K562 (cell line): ENCODE results near the gene VIPR1. TPM values are rescaled to one million over a fixed set of nuclear protein-coding genes. Genes with fewer than 3 reads are reported as not detected.

ENCODE experiments used
- ATAC-seq: fragments of 200-7000 bp; cut with Tn5 transposase; 3 replicates; pipeline ENCODE4 v1.9.1; 2020; ENCODE audit warnings: moderate library complexity
- BruUV-seq: library from RNA; stranded (reverse); fragments of 400-500 nt; replicated peaks from 2 replicates; lab custom pipeline; 2021; lab: Mats Ljungman, UMichigan
- CTCF ChIA-PET: fragments of 300-600 bp; formaldehyde crosslinking; extraction: SDS; loops from one replicate; lab custom pipeline; 2021; ENCODE audit warnings: low intra/inter-chr PET ratio; lab: Yijun Ruan, JAX
- POLR2A ChIA-PET: fragments of 300-600, 350-650 bp; sonication (Branson Sonifier 250); formaldehyde crosslinking; extraction: SDS; loops from one replicate; lab custom pipeline; 2021; ENCODE audit warnings: antibody characterized with exemption, inconsistent platforms; lab: Yijun Ruan, JAX
- DNase-seq, 4 experiments: peaks; one replicate each; pipeline versions ENCODE4 v3.0.0 to v3.0.0-alpha.2; 2011 to 2018; ENCODE audit warnings: low spot score in 3 of 4, mixed read lengths in 3 of 4; ENCODE audit errors: extremely low read depth in 1 of 4
- FAIRE-seq: peaks from 2 replicates; lab custom pipeline; 2011; peaks lifted over from hg19 to GRCh38; lab: Jason Lieb, UNC
- H2AFZ ChIP-seq: 2 replicates; pipeline ENCODE4 v1.6.0; 2011; ENCODE audit warnings: low read depth, low read length, control low read depth, inconsistent platforms
- H3K27ac ChIP-seq: fragments of 200-600 bp; 3 replicates; pipeline ENCODE4 v1.8.0; 2011; ENCODE audit warnings: low read depth, mild to moderate bottlenecking, control low read depth, inconsistent platforms, low read length, moderate library complexity, mixed read lengths; ENCODE audit errors: extremely low read depth
- H3K27me3 ChIP-seq, 2 experiments: fragments of 300-600 bp in 1 of 2; 2 replicates in 1 of 2; 3 replicates in 1 of 2; pipeline versions ENCODE4 v1.6.0 to v1.8.0; 2011; ENCODE audit warnings: inconsistent platforms in 2 of 2, low read length in 2 of 2, mild to moderate bottlenecking in 1 of 2, mixed read lengths in 1 of 2, moderate library complexity in 1 of 2; ENCODE audit not compliant: control insufficient read depth in 2 of 2, insufficient read depth in 2 of 2
- H3K36me3 ChIP-seq: fragments of 300-600 bp; 3 replicates; pipeline ENCODE4 v1.8.0; 2011; ENCODE audit warnings: mild to moderate bottlenecking, low read length, inconsistent platforms; ENCODE audit not compliant: control insufficient read depth, insufficient read depth
- H3K4me1 ChIP-seq, 2 experiments: fragments of 200-600 bp in 1 of 2; replicated peaks in 1 of 2; 2 replicates in 1 of 2; 3 replicates in 1 of 2; pipeline versions ENCODE4 v1.5.1 to v1.8.0; 2011; ENCODE audit warnings: inconsistent platforms in 2 of 2, low read length in 2 of 2, mild to moderate bottlenecking in 1 of 2, mixed read lengths in 1 of 2, moderate library complexity in 1 of 2; ENCODE audit not compliant: control insufficient read depth in 2 of 2, insufficient read depth in 2 of 2
- H3K4me2 ChIP-seq: 2 replicates; pipeline ENCODE4 v1.6.1; 2011; ENCODE audit warnings: low read length, control low read depth, inconsistent platforms, mixed read lengths; ENCODE audit not compliant: insufficient read depth
- H3K4me3 ChIP-seq: fragments of 200-600 bp; sonication (generic), shearing (Covaris generic); 2 replicates; pipeline ENCODE4 v1.5.1; 2016; ENCODE audit warnings: control low read depth, inconsistent platforms
- H3K79me2 ChIP-seq: fragments of 200-600 bp; 3 replicates; pipeline ENCODE4 v1.8.0; 2011; ENCODE audit warnings: low read length, inconsistent platforms; ENCODE audit not compliant: control insufficient read depth, insufficient read depth
- H3K9ac ChIP-seq, 2 experiments: 2 replicates each; pipeline versions ENCODE4 v1.6.0 to v1.6.1; 2011; ENCODE audit warnings: low read depth in 2 of 2, low read length in 2 of 2, control low read depth in 1 of 2, inconsistent platforms in 1 of 2, mild to moderate bottlenecking in 1 of 2, mixed read lengths in 1 of 2; ENCODE audit not compliant: insufficient read depth in 1 of 2
- H3K9me1 ChIP-seq: one replicate; pipeline ENCODE4 v1.6.0; 2011; ENCODE audit warnings: inconsistent platforms, mild to moderate bottlenecking, low read length, moderate library complexity; ENCODE audit not compliant: control insufficient read depth, insufficient read depth
- H3K9me3 ChIP-seq: replicated peaks from 2 replicates; pipeline ENCODE4 v1.5.1; 2011; ENCODE audit warnings: low read depth, low read length, inconsistent platforms; ENCODE audit not compliant: control insufficient read depth, insufficient read depth
- H4K20me1 ChIP-seq: replicated peaks from 2 replicates; pipeline ENCODE4 v1.6.1; 2011; ENCODE audit warnings: low read length, inconsistent platforms, mixed read lengths; ENCODE audit not compliant: control insufficient read depth, insufficient read depth
- BCOR ChIP-seq: fragments of 450-650 bp; IDR thresholded peaks from 2 replicates; pipeline ENCODE4 v1.6.1; 2016
- CBX5 ChIP-seq: IDR thresholded peaks from 2 replicates; pipeline ENCODE4 v1.6.1; 2014; ENCODE audit warnings: low read depth, borderline replicate concordance
- CCAR2 ChIP-seq: fragments of 200-400 bp; formaldehyde crosslinking; IDR thresholded peaks from 2 replicates; pipeline ENCODE4 v1.6.1; 2017; ENCODE audit warnings: mild to moderate bottlenecking, low read depth, low read length
- CREB3 ChIP-seq: fragments of 450-650 bp; conservative IDR thresholded peaks from 2 replicates; pipeline ENCODE4 v1.6.1; 2016; ENCODE audit warnings: missing genetic modification characterization, low read depth, mild to moderate bottlenecking, missing compliant biosample characterization, moderate library complexity
- SRSF9 ChIP-seq: fragments of 200-400 bp; formaldehyde crosslinking; IDR thresholded peaks from 2 replicates; pipeline ENCODE4 v1.6.1; 2017; ENCODE audit warnings: low read depth, low read length, borderline replicate concordance
- WGBS: fragments of 100-300 bp; shearing (Covaris generic); methylation state at CpG from one replicate; pipeline ENCODE4 v1.1.6; 2016; ENCODE audit warnings: low coverage, mixed read lengths; ENCODE audit not compliant: insufficient coverage; ENCODE audit errors: missing lambda C conversion rate; 5-methylcytosine and 5-hydroxymethylcytosine counted together
- in situ Hi-C: fragments of 300-500 bp; cut with MboI; formaldehyde crosslinking; loops from 4 replicates; pipeline ENCODE4 v1.15.0; 2018; ENCODE audit warnings: inconsistent platforms, mixed read lengths
- intact Hi-C: fragments of 100-400 bp; cut with micrococcal nuclease; formaldehyde crosslinking; loops from 2 replicates; pipeline ENCODE4 v1.14.2; 2022
- polyA plus RNA-seq, 8 experiments: library from polyadenylated mRNA; depleted of rRNA in 4 of 8; stranded (reverse) in 5 of 8; unstranded in 3 of 8; fragments of >200 nt; fragmentation: Nextera tagmentation in 2 of 8; fragmentation: Illumina TruSeq in 1 of 8; extraction: Ambion mirVana in 2 of 8; extraction: Trizol in 1 of 8; gene quantifications; 2 replicates each; pipeline versions ENCODE4 v1.2.1 to v1.2.3, GENCODE V29; 2011 to 2014; ENCODE audit warnings: inconsistent platforms in 1 of 8, missing spikeins in 1 of 8
- total RNA-seq, 7 experiments: library from RNA; depleted of rRNA in 6 of 7; stranded (reverse); fragments of >200 nt in 6 of 7; fragmentation: Illumina TruSeq in 2 of 7; extraction: Trizol in 2 of 7; gene quantifications; 2 replicates each; pipeline versions ENCODE4 v1.2.1 to v1.2.3, GENCODE V29; 2011 to 2021; ENCODE audit warnings: low replicate concordance in 1 of 7
- TF ChIP-seq, protein P1 (sequence below): fragments of 150-350 bp; IDR thresholded peaks from 2 replicates; pipeline ENCODE4 v1.6.1; 2014; ENCODE audit warnings: low read depth, mild to moderate bottlenecking, low read length, borderline replicate concordance

VIPR1 gene
- total and polyA plus RNA-seq, 9 of the 15 experiments (the other 6 are each of a cell fraction or from before 2014, with no cell fraction given): 0.04 to 0.38 (median 0.12) TPM; not detected in 3

- TF ChIP-seq, protein P1, sequence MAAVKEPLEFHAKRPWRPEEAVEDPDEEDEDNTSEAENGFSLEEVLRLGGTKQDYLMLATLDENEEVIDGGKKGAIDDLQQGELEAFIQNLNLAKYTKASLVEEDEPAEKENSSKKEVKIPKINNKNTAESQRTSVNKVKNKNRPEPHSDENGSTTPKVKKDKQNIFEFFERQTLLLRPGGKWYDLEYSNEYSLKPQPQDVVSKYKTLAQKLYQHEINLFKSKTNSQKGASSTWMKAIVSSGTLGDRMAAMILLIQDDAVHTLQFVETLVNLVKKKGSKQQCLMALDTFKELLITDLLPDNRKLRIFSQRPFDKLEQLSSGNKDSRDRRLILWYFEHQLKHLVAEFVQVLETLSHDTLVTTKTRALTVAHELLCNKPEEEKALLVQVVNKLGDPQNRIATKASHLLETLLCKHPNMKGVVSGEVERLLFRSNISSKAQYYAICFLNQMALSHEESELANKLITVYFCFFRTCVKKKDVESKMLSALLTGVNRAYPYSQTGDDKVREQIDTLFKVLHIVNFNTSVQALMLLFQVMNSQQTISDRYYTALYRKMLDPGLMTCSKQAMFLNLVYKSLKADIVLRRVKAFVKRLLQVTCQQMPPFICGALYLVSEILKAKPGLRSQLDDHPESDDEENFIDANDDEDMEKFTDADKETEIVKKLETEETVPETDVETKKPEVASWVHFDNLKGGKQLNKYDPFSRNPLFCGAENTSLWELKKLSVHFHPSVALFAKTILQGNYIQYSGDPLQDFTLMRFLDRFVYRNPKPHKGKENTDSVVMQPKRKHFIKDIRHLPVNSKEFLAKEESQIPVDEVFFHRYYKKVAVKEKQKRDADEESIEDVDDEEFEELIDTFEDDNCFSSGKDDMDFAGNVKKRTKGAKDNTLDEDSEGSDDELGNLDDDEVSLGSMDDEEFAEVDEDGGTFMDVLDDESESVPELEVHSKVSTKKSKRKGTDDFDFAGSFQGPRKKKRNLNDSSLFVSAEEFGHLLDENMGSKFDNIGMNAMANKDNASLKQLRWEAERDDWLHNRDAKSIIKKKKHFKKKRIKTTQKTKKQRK: no peak
- TF ChIP-seq CBX5 (no peak), SRSF9 (no peak), CCAR2 (no peak)
These were observed 13.5 kb downstream of the VIPR1 start (continued) for GRCh38 chr3:42515976-42516375.

DNA sequence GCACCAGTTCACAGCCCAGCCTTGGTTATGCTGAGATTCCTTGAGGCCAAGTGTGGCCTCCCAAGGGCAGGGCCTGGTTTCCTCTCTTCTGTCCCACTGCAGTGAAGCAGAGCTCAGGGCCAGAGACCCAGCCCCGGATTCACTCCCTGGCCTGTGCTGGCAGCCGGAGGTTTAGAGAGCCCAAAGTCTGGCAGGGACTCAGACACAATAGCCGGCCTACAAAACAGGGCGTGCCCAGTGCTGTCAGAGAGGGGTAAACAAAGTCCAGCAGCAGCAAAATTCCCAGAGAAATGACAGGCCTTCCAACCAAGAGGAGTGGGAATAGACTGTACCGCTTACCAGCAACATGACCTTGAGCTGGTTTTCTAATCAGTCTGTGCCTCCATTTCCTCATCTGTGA is 14.0 kb downstream of the VIPR1 start:
- 2% methylated on average over 5 of the region's 5 CpGs for WGBS
- Histone ChIP-seq H3K79me2 (no peaks in the 10 kb centered on the region), H3K9ac (no peak overlapping the region), H3K27me3 (peaks cover 2 to 50% of the 10 kb centered on the region in 2 experiments; a peak in 4 of 5 replicates), H3K9me3 (no peaks in the 10 kb centered on the region), H3K4me1 (peaks cover 0 to 3% of the 10 kb centered on the region in 2 experiments; a peak in 1 of 5 replicates), H3K4me3 (no peak overlapping the region), H4K20me1 (no peaks in the 10 kb centered on the region; the same call in 1 of the 2 replicates), H2AFZ (no peak overlapping the region), H3K4me2 (no peak overlapping the region), H3K36me3 (no peaks in the 10 kb centered on the region), H3K27ac (no peak overlapping the region), H3K9me1 (no peaks in the 10 kb centered on the region)
- CTCF ChIA-PET: interaction anchor here (0.6 kb wide), 1 partner anchor 22 kb away, joined by 3 read pairs; no protein-coding TSS in a partner anchor
- FAIRE-seq: no peak
- no TSS peak for BruUV-seq
- POLR2A ChIA-PET: interaction anchor here (0.5 to 0.8 kb wide), 2 partner anchors 8 to 15 kb away, joined by 3 read pairs; no protein-coding TSS in a partner anchor
- in situ Hi-C loops: no loop called here
- intact Hi-C loops: no loop called here
- DNase-seq: no peak
- TF ChIP-seq BCOR: 0 out of 2 replicates have a peak, but pooled peaks have one; percentile 25
- TF ChIP-seq CREB3 (tag): no peak
- ATAC-seq: no peak
